NT2/D1 (cell line): ENCODE measurements around the gene KDM3A.

Source experiments
- DNase-seq: peaks from one replicate; pipeline ENCODE4 v3.0.0-alpha.2; 2011; ENCODE audit warnings: low read depth, low spot score
- H3K27me3 ChIP-seq: 2 replicates; pipeline ENCODE4 v1.6.0; 2011; ENCODE audit warnings: mild to moderate bottlenecking; ENCODE audit not compliant: insufficient read length, insufficient read depth
- H3K36me3 ChIP-seq: 2 replicates; pipeline ENCODE4 v1.6.1; 2011; ENCODE audit warnings: mild to moderate bottlenecking, low read length, mixed read lengths; ENCODE audit not compliant: insufficient read depth, insufficient read length
- H3K4me1 ChIP-seq: 2 replicates; pipeline ENCODE4 v1.5.1; 2011; ENCODE audit not compliant: insufficient read depth, insufficient read length
- H3K4me3 ChIP-seq: 2 replicates; pipeline ENCODE4 v1.5.1; 2011; ENCODE audit warnings: low read depth; ENCODE audit not compliant: insufficient read length
- H3K9ac ChIP-seq: 2 replicates; pipeline ENCODE4 v1.6.0; 2011; ENCODE audit warnings: low read depth; ENCODE audit not compliant: insufficient read length
- H3K9me3 ChIP-seq: 2 replicates; pipeline ENCODE4 v1.5.1; 2011; ENCODE audit warnings: mild to moderate bottlenecking, low read length; ENCODE audit not compliant: insufficient read depth
- SUZ12 ChIP-seq: IDR thresholded peaks from 2 replicates; pipeline ENCODE4 v1.6.1; 2011; ENCODE audit not compliant: insufficient read length, insufficient read depth; ENCODE audit errors: extremely low read depth
- YY1 ChIP-seq: IDR thresholded peaks from 2 replicates; pipeline ENCODE4 v1.6.1; 2011; ENCODE audit not compliant: insufficient read length, insufficient read depth
- ZNF274 ChIP-seq: IDR thresholded peaks from 2 replicates; pipeline ENCODE4 v1.6.1; 2011; ENCODE audit warnings: mild to moderate bottlenecking, low read depth, low read length

Gene KDM3A

DNA sequence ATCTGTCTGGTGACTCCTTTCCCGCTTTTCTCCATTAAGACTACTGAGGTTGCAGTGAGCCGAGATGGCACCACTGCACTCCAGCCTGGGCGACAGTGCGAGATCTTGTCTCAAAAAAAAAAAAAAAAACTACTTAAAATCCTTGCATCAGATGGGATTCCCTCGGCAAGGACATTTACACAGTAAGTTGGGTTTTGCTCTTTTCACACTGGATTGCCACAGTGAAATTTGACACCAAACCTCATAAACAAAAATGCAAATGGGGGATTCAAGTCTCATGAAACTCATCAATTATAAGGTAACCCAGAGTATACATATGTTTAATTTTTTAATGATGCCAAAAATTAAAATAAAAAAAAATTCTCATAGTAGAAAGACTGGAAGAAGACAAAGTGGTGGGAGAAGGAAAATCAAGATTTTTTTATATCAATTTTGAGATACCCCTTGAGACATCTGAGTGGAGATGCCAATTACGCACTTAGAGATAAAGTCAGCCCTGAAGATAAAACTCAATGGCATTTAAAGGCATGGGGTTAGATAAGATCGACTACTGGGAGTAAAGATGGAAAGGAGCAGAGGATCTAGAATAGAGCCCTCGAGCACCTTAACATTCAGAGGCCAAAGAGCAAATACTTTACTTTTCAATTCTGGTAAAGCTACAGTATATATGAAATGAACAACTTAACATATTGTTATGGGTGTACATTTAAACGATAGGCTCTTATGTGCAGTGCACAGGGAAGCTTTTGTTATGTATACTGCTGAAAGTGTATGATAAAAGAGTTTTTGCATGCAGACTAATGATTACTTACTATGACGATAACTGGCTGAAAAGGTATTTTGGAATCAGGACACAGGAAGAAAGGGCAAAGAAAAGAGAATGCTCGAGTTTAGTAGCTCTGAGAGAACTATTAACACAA is 84.5 kb downstream of the KDM3A start:
- H3K4me3 ChIP-seq = no peak overlapping the region
- no peaks in the 10 kb centered on the region for H3K27me3 ChIP-seq
- no peak for DNase-seq
- H3K36me3 ChIP-seq = peaks cover 11% of the 10 kb centered on the region
- H3K4me1 ChIP-seq = no peaks in the 10 kb centered on the region
- peaks cover under 1% of the 10 kb centered on the region; the same call in 1 of the 2 replicates for H3K9me3 ChIP-seq
- TF ChIP-seq YY1 (no peak), ZNF274 (no peak), SUZ12 (no peak)
- no peak overlapping the region for H3K9ac ChIP-seq

DNA sequence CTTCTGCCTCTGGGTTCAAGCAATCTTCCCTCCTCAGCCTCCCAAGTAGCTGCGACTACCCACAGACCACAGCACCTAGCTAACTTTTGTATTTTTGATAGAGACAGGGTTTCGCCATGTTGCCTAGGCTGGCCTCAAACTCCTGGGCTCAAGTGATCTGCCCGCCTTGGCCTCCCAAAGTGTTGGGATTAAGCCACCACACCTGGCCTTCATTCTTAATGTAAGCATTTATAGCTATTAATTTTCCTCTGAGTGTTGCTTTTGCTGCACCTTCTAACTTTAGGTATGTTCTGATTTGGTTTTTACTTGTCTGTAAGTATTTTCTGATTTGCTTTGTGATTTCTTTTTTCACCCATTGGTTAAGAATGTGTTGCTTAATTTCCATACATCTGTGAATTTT is 92.4 kb downstream of the KDM3A start:
- TF ChIP-seq SUZ12 = no peak
- TF ChIP-seq YY1 = no peak
- no peak for TF ChIP-seq ZNF274
- Histone ChIP-seq H3K4me1 (no peaks in the 10 kb centered on the region), H3K9ac (no peak overlapping the region), H3K9me3 (peaks cover 7% of the 10 kb centered on the region), H3K27me3 (no peaks in the 10 kb centered on the region), H3K36me3 (peaks cover 3% of the 10 kb centered on the region), H3K4me3 (no peak overlapping the region)
- no peak for DNase-seq

DNA sequence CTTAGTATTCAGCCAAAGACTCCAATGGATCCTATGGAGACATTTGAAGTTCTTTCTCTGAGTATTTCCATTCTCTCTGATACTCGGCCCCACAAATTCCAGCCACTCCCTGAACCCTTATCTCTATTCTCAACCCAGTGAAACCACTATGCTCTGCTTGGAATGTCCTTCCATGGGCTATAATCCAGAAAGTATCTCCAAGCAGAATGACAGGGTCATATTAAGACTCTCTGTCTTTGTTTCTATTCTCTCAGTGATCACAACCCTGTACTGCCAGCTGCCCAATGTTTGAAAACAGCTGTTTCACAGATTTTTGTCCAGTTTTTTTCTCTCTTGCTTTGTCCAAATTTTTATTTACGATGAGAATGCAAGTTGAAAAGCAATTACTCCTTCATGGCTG is 100.2 kb downstream of the KDM3A start:
- no peak for DNase-seq
- Histone ChIP-seq H3K36me3 (no peaks in the 10 kb centered on the region), H3K4me3 (no peak overlapping the region), H3K4me1 (no peaks in the 10 kb centered on the region), H3K9me3 (peaks cover 26% of the 10 kb centered on the region), H3K27me3 (no peaks in the 10 kb centered on the region), H3K9ac (no peak overlapping the region)
- TF ChIP-seq ZNF274 = no peak
